GM18505 (cell line): ENCODE results near the gene LGR5.

Experiments used
- ATAC-seq: cut with Tn5 transposase; IDR thresholded peaks from one replicate; pipeline ENCODE4 v1.9.1; 2021; ENCODE audit not compliant: unreplicated experiment
- POLR2A ChIP-seq: IDR thresholded peaks from 4 replicates; pipeline ENCODE4 v1.6.1; 2011; ENCODE audit warnings: borderline replicate concordance; ENCODE audit not compliant: insufficient read depth, insufficient read length; ENCODE audit errors: extremely low read depth

The LGR5 gene

GRCh38 chr12:71626098-71626497 is 186.5 kb downstream of the LGR5 start:
- peak; percentile 70 for ATAC-seq
- TF ChIP-seq POLR2A, result no peak

DNA sequence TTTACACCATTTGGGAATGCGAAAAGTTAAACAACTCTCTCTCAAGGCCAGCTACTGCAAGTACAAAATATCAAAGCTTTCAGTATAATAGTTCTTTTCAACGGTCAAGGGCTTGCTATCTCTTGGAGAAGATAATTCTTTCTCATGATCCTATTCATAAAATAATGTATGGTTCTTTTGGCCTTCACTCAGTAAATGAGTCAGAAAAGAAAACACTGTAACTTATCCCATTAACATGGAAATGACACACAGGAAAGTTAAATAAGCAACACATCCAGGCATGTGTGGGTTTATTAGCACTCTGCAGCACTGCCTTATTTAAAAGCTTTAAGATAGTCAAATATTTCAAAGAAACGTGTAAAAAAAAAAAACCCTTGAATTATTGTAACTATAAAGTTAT is 187.2 kb downstream of the LGR5 start:
- ATAC-seq, result no peak
- TF ChIP-seq POLR2A, result no peak

DNA sequence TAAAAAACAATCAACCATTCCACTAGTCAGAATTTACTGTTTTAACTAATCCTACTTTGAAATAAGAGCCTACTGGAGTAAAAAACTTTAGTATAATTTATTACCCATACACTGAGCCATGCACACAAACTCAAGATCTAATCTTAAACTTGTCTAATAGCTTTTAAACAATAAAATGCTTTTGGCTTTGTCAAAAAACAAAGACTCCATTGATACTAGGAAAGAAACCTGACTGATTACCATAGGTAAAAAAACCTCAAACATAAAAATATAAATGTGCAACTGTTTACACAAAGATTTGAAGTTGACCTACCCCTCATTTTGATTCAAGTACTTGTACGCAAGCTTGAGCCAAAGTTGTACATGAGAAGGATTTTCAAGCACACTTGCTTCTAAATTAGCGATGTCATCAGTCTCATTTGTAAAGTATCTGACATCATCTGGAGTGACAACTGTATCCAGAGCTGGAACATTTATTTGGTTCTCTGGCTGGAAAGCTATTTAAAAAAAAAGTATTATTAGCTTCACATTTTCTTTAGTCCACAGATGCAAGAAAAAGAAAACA is 187.9 kb downstream of the LGR5 start:
- TF ChIP-seq POLR2A, result no peak
- no peak for ATAC-seq
